ENCODE data around the gene GALNT18. TPM values are rescaled to one million over a fixed set of nuclear protein-coding genes. Genes with fewer than 3 reads are reported as not detected.

The GALNT18 gene
- polyA plus RNA-seq, 1 donor (not counting 4 experiments of a cell fraction or from before 2014, with no cell fraction given): 27.2 TPM

DNA sequence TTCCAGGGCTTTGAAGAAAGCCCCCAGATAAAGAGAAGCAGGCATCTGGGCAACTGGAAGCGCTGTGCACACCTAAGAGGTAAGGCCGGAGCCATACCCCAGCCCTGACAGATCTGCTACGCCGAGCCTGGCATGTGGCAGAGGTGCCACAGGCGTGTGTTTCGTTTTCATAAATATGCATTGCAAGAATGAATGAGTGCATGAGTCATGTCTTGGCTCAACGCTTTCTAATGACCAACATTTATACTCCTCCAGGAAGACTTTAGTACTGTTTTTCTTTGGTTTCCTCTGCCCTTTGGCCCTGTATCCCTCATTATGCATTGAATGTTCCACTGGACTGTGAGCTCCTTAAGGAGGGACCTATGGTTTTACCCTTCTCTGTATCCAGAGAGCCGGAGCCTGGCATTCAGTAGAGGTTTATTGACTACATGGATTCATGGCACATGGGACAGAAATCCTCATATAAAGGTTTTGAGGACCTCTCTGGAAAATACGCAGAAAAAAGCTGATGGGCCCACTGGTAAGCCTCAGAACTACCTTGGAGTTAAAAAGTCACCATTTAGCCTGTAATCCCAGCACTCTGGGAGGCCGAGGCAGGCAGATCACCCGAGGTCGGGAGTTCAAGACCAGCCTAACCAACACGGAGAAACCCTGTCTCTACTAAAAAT lies 229.9 kb downstream of the GALNT18 start:
- no peak overlapping the region for H3K9ac ChIP-seq (ENCODE audit: control insufficient read depth, extremely low read depth, insufficient read depth, low read length)
- DNase-seq (ENCODE audit: low read depth, low spot score) (no peak), FAIRE-seq (peak; percentile 94)
- no peaks in the 10 kb centered on the region for H3K27me3 ChIP-seq (ENCODE audit: control insufficient read depth, extremely low read depth, insufficient read depth, low read length)
- H3K79me2 ChIP-seq (ENCODE audit: control insufficient read depth, insufficient read depth, low read length): no peaks in the 10 kb centered on the region
- no peaks in the 10 kb centered on the region for H3K9me1 ChIP-seq (ENCODE audit: control insufficient read depth, extremely low read depth, insufficient read depth, low read length)
- H3K27ac ChIP-seq (ENCODE audit: control insufficient read depth, insufficient read depth, low read length): no peak overlapping the region
- peaks cover 16% of the 10 kb centered on the region for H3K4me1 ChIP-seq (ENCODE audit: control insufficient read depth, extremely low read depth, insufficient read depth, low read length)
- no peaks in the 10 kb centered on the region for H3K9me3 ChIP-seq (ENCODE audit: control insufficient read depth, low read depth, low read length)
- no peaks in the 10 kb centered on the region for H3K36me3 ChIP-seq (ENCODE audit: control insufficient read depth in 2 of 2, extremely low read depth in 1 of 2, insufficient read depth in 2 of 2, low read length in 2 of 2)
- no peak for TF ChIP-seq EZH2 (IDR thresholded peaks at IDR 0.05; ENCODE audit: low read length)
- TF ChIP-seq, protein P1, sequence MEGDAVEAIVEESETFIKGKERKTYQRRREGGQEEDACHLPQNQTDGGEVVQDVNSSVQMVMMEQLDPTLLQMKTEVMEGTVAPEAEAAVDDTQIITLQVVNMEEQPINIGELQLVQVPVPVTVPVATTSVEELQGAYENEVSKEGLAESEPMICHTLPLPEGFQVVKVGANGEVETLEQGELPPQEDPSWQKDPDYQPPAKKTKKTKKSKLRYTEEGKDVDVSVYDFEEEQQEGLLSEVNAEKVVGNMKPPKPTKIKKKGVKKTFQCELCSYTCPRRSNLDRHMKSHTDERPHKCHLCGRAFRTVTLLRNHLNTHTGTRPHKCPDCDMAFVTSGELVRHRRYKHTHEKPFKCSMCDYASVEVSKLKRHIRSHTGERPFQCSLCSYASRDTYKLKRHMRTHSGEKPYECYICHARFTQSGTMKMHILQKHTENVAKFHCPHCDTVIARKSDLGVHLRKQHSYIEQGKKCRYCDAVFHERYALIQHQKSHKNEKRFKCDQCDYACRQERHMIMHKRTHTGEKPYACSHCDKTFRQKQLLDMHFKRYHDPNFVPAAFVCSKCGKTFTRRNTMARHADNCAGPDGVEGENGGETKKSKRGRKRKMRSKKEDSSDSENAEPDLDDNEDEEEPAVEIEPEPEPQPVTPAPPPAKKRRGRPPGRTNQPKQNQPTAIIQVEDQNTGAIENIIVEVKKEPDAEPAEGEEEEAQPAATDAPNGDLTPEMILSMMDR (optimal IDR thresholded peaks at IDR 0.05 in 1 of 3, IDR thresholded peaks at IDR 0.05 in 1 of 3, conservative IDR thresholded peaks at IDR 0.05 in 1 of 3; ENCODE audit: extremely low read depth in 1 of 3, insufficient read depth in 2 of 3, low read length in 3 of 3): no peak
- no peaks in the 10 kb centered on the region for H4K20me1 ChIP-seq (ENCODE audit: control insufficient read depth, extremely low read depth, insufficient read depth, low read length)
- H3K4me3 ChIP-seq (ENCODE audit: control insufficient read depth in 2 of 3, extremely low read depth in 1 of 3, insufficient read depth in 2 of 3, low read depth in 1 of 3, low read length in 3 of 3): peak overlapping the region in 1 of 3 experiments; percentile 22
- H3K4me2 ChIP-seq (ENCODE audit: control insufficient read depth, extremely low read depth, insufficient read depth, low read depth, low read length): peak overlapping the region; percentile 47
- H2AFZ ChIP-seq (ENCODE audit: control insufficient read depth, low read length): no peak overlapping the region
- dilution Hi-C loops (cut with MboI; ENCODE audit: extremely low pct_ligation_motif_present, low sequenced_read_pairs): no loop called here

DNA sequence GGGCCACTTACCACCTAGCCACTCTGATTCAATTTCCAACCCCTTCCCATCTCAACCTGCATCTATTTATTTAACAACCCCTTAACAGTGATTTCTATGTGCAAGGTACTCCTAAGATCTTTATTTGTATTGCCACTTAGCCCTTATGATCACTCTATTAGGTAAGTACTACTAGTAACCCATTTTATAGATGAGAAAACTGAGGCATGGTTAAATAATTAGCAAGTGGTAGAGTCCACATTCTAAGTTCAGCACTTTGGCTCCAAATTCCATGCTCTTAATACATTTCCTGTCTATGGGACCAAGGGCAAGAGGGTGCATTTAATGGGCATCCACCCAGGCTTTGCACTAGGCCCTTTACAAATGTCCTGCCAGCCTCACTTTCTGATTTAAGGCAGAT lies 230.6 kb downstream of the GALNT18 start:
- Histone ChIP-seq H3K4me1 (ENCODE audit: control insufficient read depth, extremely low read depth, insufficient read depth, low read length) (peaks cover 16% of the 10 kb centered on the region), H3K79me2 (ENCODE audit: control insufficient read depth, insufficient read depth, low read length) (no peaks in the 10 kb centered on the region), H3K4me3 (ENCODE audit: control insufficient read depth in 2 of 3, extremely low read depth in 1 of 3, insufficient read depth in 2 of 3, low read depth in 1 of 3, low read length in 3 of 3) (no peak overlapping the region), H3K27me3 (ENCODE audit: control insufficient read depth, extremely low read depth, insufficient read depth, low read length) (no peaks in the 10 kb centered on the region), H4K20me1 (ENCODE audit: control insufficient read depth, extremely low read depth, insufficient read depth, low read length) (no peaks in the 10 kb centered on the region), H2AFZ (ENCODE audit: control insufficient read depth, low read length) (no peak overlapping the region), H3K9me1 (ENCODE audit: control insufficient read depth, extremely low read depth, insufficient read depth, low read length) (no peaks in the 10 kb centered on the region), H3K36me3 (ENCODE audit: control insufficient read depth in 2 of 2, extremely low read depth in 1 of 2, insufficient read depth in 2 of 2, low read length in 2 of 2) (no peaks in the 10 kb centered on the region), H3K4me2 (ENCODE audit: control insufficient read depth, extremely low read depth, insufficient read depth, low read depth, low read length) (no peak overlapping the region), H3K9ac (ENCODE audit: control insufficient read depth, extremely low read depth, insufficient read depth, low read length) (no peak overlapping the region), H3K9me3 (ENCODE audit: control insufficient read depth, low read depth, low read length) (no peaks in the 10 kb centered on the region), H3K27ac (ENCODE audit: control insufficient read depth, insufficient read depth, low read length) (no peak overlapping the region)
- no peak for TF ChIP-seq EZH2 (IDR thresholded peaks at IDR 0.05; ENCODE audit: low read length)
- TF ChIP-seq, protein P1 (optimal IDR thresholded peaks at IDR 0.05 in 1 of 3, IDR thresholded peaks at IDR 0.05 in 1 of 3, conservative IDR thresholded peaks at IDR 0.05 in 1 of 3; ENCODE audit: extremely low read depth in 1 of 3, insufficient read depth in 2 of 3, low read length in 3 of 3): no peak
- dilution Hi-C loops (cut with MboI; ENCODE audit: extremely low pct_ligation_motif_present, low sequenced_read_pairs): no loop called here
- no peak for FAIRE-seq
- no peak for DNase-seq (ENCODE audit: low read depth, low spot score)

All from keratinocyte (primary cell).